ENCODE data around the gene ZNF526. TPM values are rescaled to one million over a fixed set of nuclear protein-coding genes. Genes with fewer than 3 reads are reported as not detected.
"Not testable (repeated sequence)": the region's sequence is repeated elsewhere in the genome, so short reads cannot be mapped to it uniquely, and the experiment has no call there.

ZNF526 gene
- total and polyA plus RNA-seq, 3 donors from 2014 or later = 10.1 to 12.2 (median 10.1) TPM

DNA sequence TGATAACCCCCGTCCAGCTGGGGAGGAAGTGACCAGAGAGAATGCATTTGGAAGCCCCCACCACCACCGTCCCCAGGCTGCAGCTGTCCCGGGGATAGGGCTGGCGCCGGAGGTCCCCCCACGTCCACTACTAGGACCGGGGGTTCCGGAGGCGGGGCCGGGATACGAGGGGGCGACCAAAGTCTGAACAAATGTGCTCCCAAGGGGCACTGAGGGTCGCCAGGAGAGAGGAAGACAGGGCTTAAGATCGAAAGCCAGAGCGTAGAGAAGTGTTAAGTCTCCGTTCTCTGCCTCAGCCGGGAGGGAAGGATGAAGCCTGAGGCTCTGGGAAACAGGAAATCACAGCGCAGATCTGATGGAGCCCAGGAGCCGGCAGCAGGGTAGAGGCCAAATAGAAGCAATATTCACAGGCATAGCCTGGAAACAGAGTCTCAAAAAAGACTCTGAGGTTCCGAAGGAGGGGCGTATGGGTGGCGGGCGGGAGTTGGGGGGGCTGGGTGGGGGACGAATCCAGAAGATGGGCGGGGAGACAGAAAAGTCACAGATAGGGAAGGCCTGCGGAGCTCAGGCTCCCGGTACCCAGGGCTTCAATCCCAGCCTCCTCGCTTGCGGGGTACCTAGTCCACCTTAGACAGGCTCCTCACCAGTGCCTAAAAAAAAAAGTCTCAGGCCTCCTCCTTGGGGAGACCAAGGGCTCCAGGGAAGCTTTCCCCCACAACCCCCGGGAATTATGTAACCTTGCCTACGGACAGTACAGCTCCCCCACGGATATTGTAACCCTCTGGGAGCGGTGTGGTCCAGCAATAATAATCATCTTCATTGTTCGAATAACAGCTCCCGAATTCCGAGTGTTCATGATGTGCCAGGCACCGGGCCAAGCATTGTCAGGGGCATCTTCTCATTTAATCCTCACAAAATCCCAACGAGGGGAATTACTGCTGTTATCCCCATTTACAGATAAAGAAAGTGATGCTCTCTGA is 35.9 kb downstream of the ZNF526 start:
- no peaks in the 10 kb centered on the region for H3K9me3 ChIP-seq
- no peaks in the 10 kb centered on the region for H3K27me3 ChIP-seq
- H3K27ac ChIP-seq = peak overlapping the region; percentile 98 to 99
- intact Hi-C loops (cut with DNase I; ENCODE audit: low total_unique reads) = no loop called here
- peak; percentile 87 for DNase-seq
- no peaks in the 10 kb centered on the region for H3K36me3 ChIP-seq (ENCODE audit: low read depth, missing control alignments)
- H3K4me1 ChIP-seq = peaks cover 27% of the 10 kb centered on the region
- H3K4me3 ChIP-seq = peak overlapping the region; percentile 99 to 100
- no peak for TF ChIP-seq POLR2A (IDR thresholded peaks at IDR 0.05)
- no peak for TF ChIP-seq CTCF (IDR thresholded peaks at IDR 0.05)
- WGBS, 2 donors = 1 to 2% methylated on average over 28 to 38 of the region's 38 CpGs

DNA sequence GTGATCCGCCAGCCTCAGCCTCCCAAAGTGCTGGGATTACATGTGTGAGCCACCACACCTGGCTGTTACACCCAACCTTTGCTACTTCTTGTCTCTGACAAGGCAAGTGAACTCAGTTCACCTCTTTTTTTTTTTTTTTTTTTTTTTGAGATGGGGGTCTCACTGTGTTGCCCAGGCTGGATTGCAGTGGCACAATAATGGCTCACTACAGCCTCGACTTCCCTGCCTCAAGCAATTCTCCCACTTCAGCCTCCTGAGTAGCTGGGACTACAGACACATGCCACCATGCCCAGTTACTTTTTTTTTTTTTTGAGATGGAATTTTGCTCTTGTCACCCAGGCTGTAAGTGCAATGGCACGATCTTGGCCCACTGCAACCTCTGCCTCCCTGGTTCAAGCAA is 37.7 kb downstream of the ZNF526 start:
- WGBS, 2 donors = 39 to 66% methylated on average over 3 of the region's 3 CpGs
- H3K27ac ChIP-seq; H3K9me3 ChIP-seq; H3K4me3 ChIP-seq; H3K36me3 ChIP-seq (ENCODE audit: low read depth, missing control alignments); DNase-seq; H3K27me3 ChIP-seq; intact Hi-C loops (cut with DNase I; ENCODE audit: low total_unique reads): not testable (repeated sequence)
- peaks cover 13% of the 10 kb centered on the region for H3K4me1 ChIP-seq

DNA sequence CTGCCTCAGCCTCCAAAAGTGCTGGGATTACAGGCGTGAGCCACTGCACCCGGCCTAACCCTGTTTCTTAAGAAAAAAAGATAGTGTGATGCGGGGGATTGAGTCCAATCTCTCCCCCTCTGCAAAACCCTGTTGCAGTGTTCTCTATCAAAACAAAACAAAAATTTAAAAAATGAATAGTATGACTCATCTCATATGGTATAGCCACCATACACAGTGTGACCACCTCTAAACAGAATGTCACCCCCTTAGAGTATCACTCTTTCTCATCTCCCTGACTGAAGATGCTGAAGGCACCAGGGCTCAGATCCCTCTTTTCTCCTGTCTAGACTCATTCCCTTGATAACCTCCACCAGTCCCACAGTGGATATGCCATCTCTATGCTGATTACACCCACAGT is 41.7 kb downstream of the ZNF526 start:
- Histone ChIP-seq H3K27ac (no peak overlapping the region), H3K36me3 (ENCODE audit: low read depth, missing control alignments) (no peaks in the 10 kb centered on the region), H3K9me3 (no peaks in the 10 kb centered on the region), H3K27me3 (no peaks in the 10 kb centered on the region), H3K4me3 (no peak overlapping the region), H3K4me1 (peaks cover 4% of the 10 kb centered on the region)
- DNase-seq = no peak
- WGBS, 2 donors = 92 to 95% methylated on average over 3 of the region's 3 CpGs
- intact Hi-C loops (cut with DNase I; ENCODE audit: low total_unique reads) = no loop called here
- TF ChIP-seq CTCF (IDR thresholded peaks at IDR 0.05) (no peak), POLR2A (IDR thresholded peaks at IDR 0.05) (no peak)

GRCh38 chr19:42266105-42266504 is 46.0 kb downstream of the ZNF526 start:
- H3K4me3 ChIP-seq; H3K27ac ChIP-seq; H3K9me3 ChIP-seq; intact Hi-C loops (cut with DNase I; ENCODE audit: low total_unique reads); H3K36me3 ChIP-seq (ENCODE audit: low read depth, missing control alignments); H3K27me3 ChIP-seq; DNase-seq: not testable (repeated sequence)
- H3K4me1 ChIP-seq = peaks cover 16% of the 10 kb centered on the region
- WGBS, 2 donors = 87 to 92% methylated on average over 4 of the region's 4 CpGs

DNA sequence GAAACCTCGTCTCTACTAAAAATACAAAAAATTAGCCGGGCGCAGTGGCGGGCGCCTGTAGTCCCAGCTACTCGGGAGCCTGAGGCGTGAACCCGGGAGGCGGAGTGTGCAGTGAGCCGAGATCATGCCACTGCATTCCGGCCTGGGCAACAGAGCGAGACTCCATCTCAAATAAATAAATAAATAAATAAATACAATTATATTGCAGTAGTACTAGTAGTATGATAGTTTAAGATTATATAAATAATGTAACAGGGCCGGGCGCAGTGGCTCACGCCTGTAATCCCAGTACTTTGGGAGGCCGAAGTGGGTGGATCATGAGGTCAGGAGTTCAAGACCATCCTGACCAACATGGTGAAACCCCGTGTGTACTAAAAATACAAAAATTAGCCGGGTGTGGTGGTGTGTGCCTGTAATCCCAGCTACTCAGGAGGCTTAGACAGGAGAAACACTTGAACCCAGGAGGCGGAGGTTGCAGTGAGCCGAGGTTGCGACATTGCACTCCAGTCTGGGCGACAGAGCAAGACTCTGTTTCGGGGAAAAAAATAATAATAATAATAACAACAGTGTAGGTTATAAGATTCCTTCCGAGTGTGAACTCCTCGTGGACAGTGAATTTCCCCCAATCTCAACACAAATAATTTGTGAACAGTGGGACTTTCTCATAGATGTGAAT is 47.0 kb downstream of the ZNF526 start:
- H3K4me3 ChIP-seq; H3K9me3 ChIP-seq; DNase-seq; H3K27me3 ChIP-seq; H3K36me3 ChIP-seq (ENCODE audit: low read depth, missing control alignments); intact Hi-C loops (cut with DNase I; ENCODE audit: low total_unique reads): not testable (repeated sequence)
- Histone ChIP-seq H3K27ac (peak overlapping the region; percentile 98), H3K4me1 (peaks cover 19% of the 10 kb centered on the region)
- 88 to 89% methylated on average over 25 of the region's 25 CpGs for WGBS, 2 donors

DNA sequence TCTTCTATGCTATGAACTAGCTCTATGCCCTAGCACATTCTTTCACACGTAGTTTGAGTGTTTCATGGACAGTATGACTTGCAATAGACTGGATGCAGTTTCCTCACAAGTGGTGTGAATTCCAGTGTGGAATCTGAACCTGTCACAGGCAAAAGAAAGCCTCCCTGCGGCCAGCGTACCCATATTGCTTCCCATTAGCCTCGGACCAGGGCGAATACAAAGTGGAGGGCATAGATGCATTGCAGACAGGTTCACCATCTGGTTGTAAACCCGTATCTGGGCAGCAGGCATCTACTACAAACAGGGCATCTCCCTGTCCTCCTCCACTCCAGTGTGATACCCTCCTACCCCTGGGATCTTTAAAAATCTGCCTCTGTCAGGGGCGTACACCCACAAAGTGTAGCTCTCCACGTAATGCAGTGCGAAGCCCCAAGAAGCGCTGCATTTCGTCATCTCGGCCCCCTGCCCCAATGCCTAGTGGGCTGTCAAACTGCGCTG is 47.6 kb downstream of the ZNF526 start:
- TF ChIP-seq POLR2A (IDR thresholded peaks at IDR 0.05) (no peak), CTCF (IDR thresholded peaks at IDR 0.05) (peak in 1 of 3 experiments; percentile 16)
- peak overlapping the region; percentile 98 for H3K27ac ChIP-seq
- 3 to 6% methylated on average over 5 to 13 of the region's 13 CpGs for WGBS, 2 donors
- H3K36me3 ChIP-seq (ENCODE audit: low read depth, missing control alignments) = no peaks in the 10 kb centered on the region
- peaks cover 19% of the 10 kb centered on the region for H3K4me1 ChIP-seq
- peak overlapping the region; percentile 68 to 77 for H3K4me3 ChIP-seq
- H3K9me3 ChIP-seq = no peaks in the 10 kb centered on the region
- DNase-seq = no peak
- H3K27me3 ChIP-seq = no peaks in the 10 kb centered on the region
- intact Hi-C loops (cut with DNase I; ENCODE audit: low total_unique reads) = no loop called here
